GM19452 (cell line): ENCODE data around the gene INSYN1.
"Not testable (repeated sequence)": the region's sequence is repeated elsewhere in the genome, so short reads cannot be mapped to it uniquely, and the experiment has no call there.

Experiments used
- ATAC-seq: cut with Tn5 transposase; IDR thresholded peaks from one replicate; pipeline ENCODE4 v1.9.1; 2021; ENCODE audit not compliant: unreplicated experiment

The INSYN1 gene

GRCh38 chr15:73750951-73751350, 2.2 kb downstream of the INSYN1 start:
- no peak for ATAC-seq

DNA sequence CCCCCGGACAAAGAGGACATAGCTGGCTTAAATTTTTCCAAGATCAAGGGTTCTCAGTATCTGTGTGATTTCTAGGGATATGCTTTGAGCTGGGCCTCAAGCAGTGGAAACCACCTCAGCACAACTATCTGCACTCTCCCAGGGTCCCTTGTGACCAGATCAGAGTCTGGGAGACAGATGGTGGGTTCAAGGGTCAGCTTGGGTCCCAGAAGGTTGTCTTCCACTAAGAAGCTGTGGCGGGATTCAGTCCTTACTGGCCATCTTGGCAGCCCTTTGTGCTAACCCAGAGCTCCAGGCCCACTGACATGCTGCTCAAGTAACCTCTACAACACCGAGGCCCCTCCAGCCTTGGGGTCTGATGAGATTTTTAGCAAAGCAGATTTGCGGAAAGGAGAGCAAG, 2.7 kb downstream of the INSYN1 start:
- ATAC-seq, result no peak

DNA sequence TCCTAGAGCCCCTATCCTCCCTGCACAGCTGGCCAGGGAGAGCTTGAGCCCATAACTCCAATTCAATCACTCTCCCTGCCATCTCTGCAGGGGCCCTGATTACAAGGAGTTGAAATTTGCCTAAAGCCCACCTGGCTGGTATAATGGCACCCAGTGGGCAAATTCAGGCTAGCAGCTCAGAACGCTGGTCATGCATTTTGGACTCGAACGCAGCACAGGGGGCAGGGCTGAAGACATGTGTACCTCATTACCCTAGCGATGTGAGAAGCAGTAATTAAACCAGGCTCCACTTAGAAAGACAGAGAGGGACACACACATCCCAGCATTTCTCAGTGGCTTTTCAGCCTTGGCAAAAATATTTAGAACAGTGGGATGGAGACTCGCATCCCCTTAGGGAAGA, 3.2 kb downstream of the INSYN1 start:
- ATAC-seq, result no peak

DNA sequence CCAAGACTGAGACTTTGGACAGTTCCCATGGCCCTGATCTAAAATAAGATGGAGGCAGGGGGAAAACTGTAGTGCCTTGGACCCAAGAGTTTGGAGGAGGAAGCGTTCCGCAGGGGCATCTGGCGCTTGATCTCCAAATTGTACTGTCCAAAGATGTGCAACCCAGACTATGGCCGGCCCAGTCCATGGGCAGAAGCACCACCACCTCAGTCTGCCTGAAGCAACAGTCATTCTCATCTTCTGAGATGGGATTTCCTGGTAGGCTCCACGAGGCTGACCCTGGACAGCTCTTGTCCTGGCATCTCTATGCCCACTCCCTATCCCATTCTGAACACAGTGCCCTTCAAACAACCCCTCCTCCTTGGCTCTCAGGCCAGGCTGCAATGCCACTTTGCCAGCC, 3.6 kb downstream of the INSYN1 start:
- ATAC-seq, result no peak

- ATAC-seq, result no peak
Measured at GRCh38 chr15:73748730-73749129, 4.4 kb downstream of the INSYN1 start.

GRCh38 chr15:73747847-73748590, 5.1 kb downstream of the INSYN1 start:
- no peak for ATAC-seq

- no peak for ATAC-seq
Measured at GRCh38 chr15:73746883-73747282, 6.3 kb downstream of the INSYN1 start.

- ATAC-seq, result no peak
Measured at GRCh38 chr15:73746261-73746660, 6.9 kb downstream of the INSYN1 start.

GRCh38 chr15:73745073-73745472, 8.1 kb downstream of the INSYN1 start:
- ATAC-seq, result no peak

GRCh38 chr15:73744293-73744692, 8.9 kb downstream of the INSYN1 start:
- no peak for ATAC-seq

DNA sequence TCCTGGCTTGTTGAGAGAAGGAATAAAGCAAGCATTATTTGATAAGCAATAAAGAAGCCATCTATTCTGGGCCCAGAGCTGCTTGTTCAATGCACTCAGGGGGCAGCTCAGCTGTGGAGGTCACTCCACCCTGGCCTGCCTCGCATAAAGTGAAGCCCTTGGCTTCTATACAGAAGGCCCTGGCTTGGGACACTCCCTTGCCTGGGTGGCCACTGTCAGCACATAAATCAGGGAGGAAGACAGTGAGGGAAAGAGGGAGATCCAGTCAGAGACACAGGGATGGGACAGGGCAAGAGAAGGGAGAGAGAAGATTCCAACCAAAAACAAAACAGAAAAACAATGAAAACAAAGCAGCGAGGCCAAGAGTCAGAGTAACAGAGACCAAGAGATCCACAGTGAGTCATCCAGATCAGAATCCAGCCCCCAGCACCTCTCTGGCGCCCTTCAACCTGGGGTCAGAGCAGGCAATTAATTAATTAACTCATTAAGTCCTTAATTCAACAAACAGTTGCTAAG, 11.8 kb downstream of the INSYN1 start:
- ATAC-seq, result no peak

DNA sequence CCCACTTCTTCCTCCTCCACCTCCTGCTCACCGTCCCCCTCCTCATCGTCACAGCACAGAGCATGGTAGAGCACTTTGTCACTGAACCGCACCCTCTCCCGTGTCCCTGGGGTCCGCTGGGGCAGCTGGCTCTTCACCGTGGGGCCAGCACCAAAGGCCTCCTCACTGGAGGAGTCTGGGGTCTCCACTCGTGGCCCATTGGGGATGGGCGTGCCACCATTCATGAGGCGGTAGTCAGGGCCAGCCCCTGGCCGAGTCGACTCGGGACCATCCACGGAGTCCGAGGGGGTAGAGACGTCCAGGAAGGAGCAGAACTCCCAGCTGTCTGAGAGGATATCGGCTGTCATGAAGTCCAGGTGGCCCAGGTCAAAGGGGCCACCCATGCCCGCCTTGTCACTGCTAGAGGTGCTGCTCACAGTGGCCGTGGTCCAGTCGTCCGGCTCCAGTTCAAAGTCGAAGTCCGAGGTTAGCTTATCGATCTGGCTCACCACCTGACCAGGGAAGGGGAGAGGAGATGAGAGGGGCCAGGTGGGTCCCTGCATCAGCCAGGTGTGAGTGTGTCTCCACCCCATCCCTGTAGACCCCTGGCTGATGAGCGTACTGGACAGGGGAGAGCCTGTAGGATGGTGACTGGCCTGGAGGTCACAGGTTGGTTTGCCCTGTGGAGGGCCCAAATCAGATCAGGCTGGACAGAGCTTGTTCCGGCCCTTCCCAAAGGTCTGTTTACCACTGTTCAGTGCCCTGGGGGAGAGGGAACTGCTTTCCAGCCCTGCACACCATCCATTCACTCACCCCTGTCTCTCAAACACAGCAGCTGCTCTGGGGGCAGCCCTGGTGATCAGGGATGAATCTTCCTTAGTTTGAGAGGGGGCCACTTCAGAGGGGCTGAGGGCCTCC, 12.8 kb downstream of the INSYN1 start:
- ATAC-seq, result no peak

GRCh38 chr15:73737535-73737934, 15.6 kb downstream of the INSYN1 start:
- ATAC-seq, result no peak

GRCh38 chr15:73732930-73733329, 20.2 kb downstream of the INSYN1 start:
- no peak for ATAC-seq

GRCh38 chr15:73732051-73732450, 21.1 kb downstream of the INSYN1 start:
- ATAC-seq, result not testable (repeated sequence)

DNA sequence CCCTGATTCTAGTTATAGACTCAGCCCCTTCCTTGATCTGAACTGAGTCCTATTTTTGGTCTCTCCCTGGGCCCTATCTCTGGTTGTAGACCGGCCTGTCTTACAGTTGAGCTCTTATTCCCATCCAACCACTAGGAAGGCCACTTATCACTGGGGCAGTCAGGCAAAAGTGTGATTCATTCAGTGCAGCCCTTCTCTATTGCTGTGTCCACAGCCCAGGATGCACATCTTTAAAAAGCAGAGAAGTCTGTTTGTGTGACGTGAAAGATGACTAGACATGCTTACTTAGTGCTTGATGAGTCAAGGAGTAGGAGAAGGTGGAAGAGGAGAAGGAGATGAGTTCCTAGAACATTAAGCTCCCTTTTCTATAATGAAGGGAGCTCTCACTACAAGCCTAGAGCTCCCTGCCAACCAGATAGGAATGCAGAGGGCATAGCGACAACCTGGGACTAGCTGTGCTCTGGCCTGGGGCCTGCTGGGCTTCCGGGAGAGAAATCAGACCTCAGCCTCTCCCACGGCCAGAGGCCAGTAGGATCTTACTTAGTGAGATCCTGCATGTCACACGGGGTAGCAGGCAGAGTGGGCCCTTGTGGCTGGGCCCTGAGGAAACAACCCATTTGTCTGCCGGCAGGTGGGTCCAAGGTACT, 25.7 kb downstream of the INSYN1 start:
- ATAC-seq, result no peak

DNA sequence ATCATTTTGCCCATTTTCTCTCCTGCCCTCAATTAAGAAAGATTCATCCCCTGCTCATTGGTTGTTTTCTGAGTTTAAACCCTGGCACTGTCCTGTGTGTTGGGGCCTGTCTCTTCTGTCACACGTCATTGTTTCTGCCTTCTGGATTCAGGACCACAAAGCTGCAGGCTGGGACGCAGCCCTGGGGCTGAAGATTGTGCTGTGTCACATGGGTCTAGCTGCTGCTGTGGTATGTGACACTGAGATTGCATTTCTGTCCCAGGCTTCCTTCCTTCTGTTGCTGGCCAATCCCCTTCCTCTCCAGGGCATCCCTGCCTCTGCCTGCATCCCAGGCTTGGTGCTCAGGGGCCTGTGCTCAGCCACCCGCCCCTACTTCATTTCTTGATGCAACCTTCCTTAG, 28.9 kb downstream of the INSYN1 start:
- no peak for ATAC-seq

- no peak for ATAC-seq
Measured at GRCh38 chr15:73723191-73723590, 30.0 kb downstream of the INSYN1 start.

- ATAC-seq, result no peak
Measured at GRCh38 chr15:73722425-73722824, 30.7 kb downstream of the INSYN1 start.

- ATAC-seq, result no peak
Measured at GRCh38 chr15:73718694-73719093, 34.5 kb downstream of the INSYN1 start.

- no peak for ATAC-seq
Measured at GRCh38 chr15:73717802-73718201, 35.3 kb downstream of the INSYN1 start.

DNA sequence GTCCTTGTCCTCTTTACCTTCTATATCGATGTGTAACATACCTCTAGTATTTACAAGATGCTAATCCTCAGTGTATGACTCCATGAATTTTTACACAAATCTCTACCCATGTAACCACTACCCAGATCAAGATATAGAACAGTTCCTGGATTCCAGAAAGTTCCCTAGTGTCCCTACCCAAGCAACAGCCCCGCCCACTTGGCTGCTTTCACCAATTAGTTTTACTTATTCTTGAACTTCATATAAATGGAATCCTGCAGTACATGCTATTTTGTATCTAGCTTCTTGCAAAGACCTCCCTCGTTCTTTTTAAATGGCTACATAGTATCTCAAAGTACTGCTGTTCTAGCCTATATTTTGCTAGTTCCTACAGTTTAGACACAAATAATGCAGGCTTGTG, 35.9 kb downstream of the INSYN1 start:
- ATAC-seq, result no peak
